Coronary artery (tissue), 2 donors: ENCODE data around the gene SLC6A18.
"Not testable (repeated sequence)": the region's sequence is repeated elsewhere in the genome, so short reads cannot be mapped to it uniquely, and the experiment has no call there.

ENCODE experiments used
- DNase-seq: peaks from one replicate; pipeline ENCODE4 v3.0.0-alpha.2; 2017; ENCODE audit warnings: low spot score
- H3K27ac ChIP-seq, 2 donors: fragments of 200-600 bp; sonication (generic); one replicate each; pipeline ENCODE4 v1.5.1; 2016 to 2019
- H3K4me3 ChIP-seq: fragments of 200-600 bp; sonication (generic); 2 replicates; pipeline ENCODE4 v1.5.1; 2016; ENCODE audit warnings: mild to moderate bottlenecking, moderate library complexity
- CTCF ChIP-seq: fragments of 200-600 bp; sonication (generic); IDR thresholded peaks from one replicate; pipeline ENCODE4 v1.5.1; 2019; ENCODE audit warnings: antibody characterized with exemption

The SLC6A18 gene

GRCh38 chr5:1268666-1269065, 43.5 kb downstream of the SLC6A18 start:
- Histone ChIP-seq H3K4me3 (no peak overlapping the region), H3K27ac (no peak overlapping the region)
- DNase-seq = no peak
- no peak for TF ChIP-seq CTCF

DNA sequence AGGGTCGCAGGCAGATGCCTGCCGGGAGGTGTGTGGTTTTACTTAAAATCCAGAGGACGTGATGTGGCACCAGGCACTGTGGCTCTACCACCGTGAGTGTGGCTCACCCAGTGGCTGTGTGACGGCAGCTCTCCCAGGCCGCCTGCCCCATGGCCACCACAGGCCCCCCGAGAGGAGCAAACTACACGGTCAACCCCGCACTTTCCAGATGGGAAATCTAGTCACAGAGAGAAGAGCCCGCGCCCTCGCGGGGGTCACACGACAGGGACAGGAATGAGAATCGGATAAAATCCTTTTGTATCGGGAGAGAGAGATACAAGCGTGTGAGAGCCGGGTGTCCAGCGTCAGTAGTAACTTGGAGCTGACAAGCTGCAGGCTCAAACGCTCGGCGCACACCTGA, 45.2 kb downstream of the SLC6A18 start:
- H3K27ac ChIP-seq = no peak overlapping the region
- no peak for DNase-seq
- H3K4me3 ChIP-seq = no peak overlapping the region
- TF ChIP-seq CTCF = no peak

DNA sequence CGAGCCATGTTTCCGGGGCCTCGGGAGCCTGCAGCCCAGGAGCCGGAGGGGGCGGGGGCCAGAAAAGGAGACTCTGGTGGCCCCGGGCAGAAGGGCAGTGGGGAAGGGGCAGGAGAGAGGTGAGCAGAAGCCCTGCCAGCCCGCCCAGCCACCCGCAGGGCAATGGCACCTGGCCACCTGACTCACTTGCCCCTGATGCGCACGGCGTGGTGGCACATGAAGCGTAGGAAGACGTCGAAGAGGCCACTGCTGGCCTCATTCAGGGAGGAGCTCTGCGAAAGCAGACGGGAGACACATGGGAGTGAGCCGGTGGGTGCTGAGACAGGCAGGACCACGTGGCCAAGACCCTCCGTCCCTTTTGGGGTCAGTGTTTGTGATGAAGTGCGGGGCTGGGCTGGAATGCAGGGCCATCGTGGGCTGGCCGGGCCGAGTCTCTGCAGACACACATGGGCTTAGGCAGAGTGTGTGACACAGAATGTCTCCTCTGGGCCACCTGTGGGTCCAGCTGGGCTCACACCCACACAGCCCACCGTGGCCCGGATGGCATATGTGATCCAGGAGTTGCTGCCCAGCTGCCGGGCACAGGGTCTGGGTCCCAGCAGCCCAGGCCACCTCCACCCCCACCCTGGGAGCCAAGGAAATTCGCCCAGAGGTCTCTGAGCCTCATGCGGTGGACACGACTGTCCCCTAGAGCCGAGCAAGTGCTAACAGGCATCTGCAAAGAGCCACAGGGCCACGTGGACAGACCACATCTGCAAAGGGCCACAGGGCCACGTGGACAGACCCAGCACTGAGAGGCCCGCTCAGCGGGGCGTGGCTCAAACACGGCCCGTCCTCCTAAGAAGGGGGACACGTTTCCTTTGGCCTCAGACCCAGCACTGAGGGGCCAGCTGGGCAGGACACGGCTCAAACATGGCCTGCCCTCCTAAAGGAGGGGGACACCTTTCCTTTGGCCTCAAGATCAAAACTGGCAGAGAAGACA, 46.0 kb downstream of the SLC6A18 start:
- Histone ChIP-seq H3K4me3 (no peak overlapping the region), H3K27ac (no peak overlapping the region)
- no peak for DNase-seq
- TF ChIP-seq CTCF = no peak

DNA sequence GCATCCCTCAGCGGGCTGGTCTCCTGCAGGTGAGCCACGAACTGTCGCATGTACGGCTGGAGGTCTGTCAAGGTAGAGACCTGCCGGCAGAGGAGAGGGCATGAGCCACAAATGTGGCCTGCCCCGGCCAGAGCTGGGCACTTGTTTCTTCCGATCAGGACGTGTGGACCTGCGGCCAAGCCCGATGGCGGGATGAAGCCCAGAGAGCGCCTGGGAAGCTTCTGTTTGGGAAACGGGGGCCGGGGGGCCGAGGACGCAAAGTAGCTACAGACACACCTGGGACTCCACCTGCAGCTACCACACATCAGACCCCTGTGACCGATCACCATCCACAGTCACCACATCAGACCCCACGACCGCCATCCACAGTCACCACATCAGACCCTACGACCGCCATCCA, 47.0 kb downstream of the SLC6A18 start:
- no peak overlapping the region for H3K4me3 ChIP-seq
- TF ChIP-seq CTCF = no peak
- no peak for DNase-seq
- no peak overlapping the region for H3K27ac ChIP-seq

GRCh38 chr5:1273745-1274144, 48.6 kb downstream of the SLC6A18 start:
- DNase-seq = no peak
- no peak overlapping the region for H3K4me3 ChIP-seq
- TF ChIP-seq CTCF = no peak
- no peak overlapping the region for H3K27ac ChIP-seq

GRCh38 chr5:1274471-1274870, 49.3 kb downstream of the SLC6A18 start:
- no peak for TF ChIP-seq CTCF
- H3K4me3 ChIP-seq = no peak overlapping the region
- DNase-seq = no peak
- H3K27ac ChIP-seq = no peak overlapping the region

- not testable (repeated sequence) for H3K27ac ChIP-seq, DNase-seq, H3K4me3 ChIP-seq
Measured at GRCh38 chr5:1275397-1276391, 50.5 kb downstream of the SLC6A18 start.
